HG02678 (cell line): Measurements from ENCODE around the gene NT5DC3.

Experiments used
- ATAC-seq: cut with Tn5 transposase; IDR thresholded peaks from one replicate; pipeline ENCODE4 v1.9.1; 2021; ENCODE audit warnings: mild to moderate bottlenecking, moderate library complexity; ENCODE audit not compliant: unreplicated experiment

NT5DC3 gene

GRCh38 chr12:103756443-103756842 lies 84.6 kb downstream of the NT5DC3 start:
- ATAC-seq, result no peak

GRCh38 chr12:103755425-103755824 lies 85.6 kb downstream of the NT5DC3 start:
- ATAC-seq, result no peak

- no peak for ATAC-seq
Measured at GRCh38 chr12:103751600-103751999, 89.4 kb downstream of the NT5DC3 start.

GRCh38 chr12:103751171-103751570 lies 89.9 kb downstream of the NT5DC3 start:
- ATAC-seq, result no peak

- ATAC-seq, result no peak
Measured at GRCh38 chr12:103748875-103749274, 92.2 kb downstream of the NT5DC3 start.

GRCh38 chr12:103748002-103748401 lies 93.0 kb downstream of the NT5DC3 start:
- no peak for ATAC-seq

GRCh38 chr12:103745962-103746361 lies 95.1 kb downstream of the NT5DC3 start:
- no peak for ATAC-seq

- no peak for ATAC-seq
Measured at GRCh38 chr12:103743788-103744187, 97.2 kb downstream of the NT5DC3 start.

- no peak for ATAC-seq
Measured at GRCh38 chr12:103742349-103742932, 98.6 kb downstream of the NT5DC3 start.

GRCh38 chr12:103737881-103738280 lies 103.2 kb downstream of the NT5DC3 start:
- ATAC-seq, result no peak

GRCh38 chr12:103736572-103736971 lies 104.5 kb downstream of the NT5DC3 start:
- ATAC-seq, result no peak

GRCh38 chr12:103735291-103735690 lies 105.7 kb downstream of the NT5DC3 start:
- no peak for ATAC-seq

GRCh38 chr12:103734863-103735262 lies 106.2 kb downstream of the NT5DC3 start:
- ATAC-seq, result no peak

- no peak for ATAC-seq
Measured at GRCh38 chr12:103731539-103731938, 109.5 kb downstream of the NT5DC3 start.

GRCh38 chr12:103729499-103729898 lies 111.5 kb downstream of the NT5DC3 start:
- no peak for ATAC-seq

- ATAC-seq, result no peak
Measured at GRCh38 chr12:103728323-103728722, 112.7 kb downstream of the NT5DC3 start.

- no peak for ATAC-seq
Measured at GRCh38 chr12:103727638-103728037, 113.4 kb downstream of the NT5DC3 start.

GRCh38 chr12:103725398-103725797 lies 115.6 kb downstream of the NT5DC3 start:
- no peak for ATAC-seq
